NT2/D1 (cell line): ENCODE data around the gene IL15RA.

Source experiments
- YY1 ChIP-seq: IDR thresholded peaks from 2 replicates; pipeline ENCODE4 v1.6.1; 2011; ENCODE audit not compliant: insufficient read length, insufficient read depth
- ZNF274 ChIP-seq: IDR thresholded peaks from 2 replicates; pipeline ENCODE4 v1.6.1; 2011; ENCODE audit warnings: mild to moderate bottlenecking, low read depth, low read length

DNA sequence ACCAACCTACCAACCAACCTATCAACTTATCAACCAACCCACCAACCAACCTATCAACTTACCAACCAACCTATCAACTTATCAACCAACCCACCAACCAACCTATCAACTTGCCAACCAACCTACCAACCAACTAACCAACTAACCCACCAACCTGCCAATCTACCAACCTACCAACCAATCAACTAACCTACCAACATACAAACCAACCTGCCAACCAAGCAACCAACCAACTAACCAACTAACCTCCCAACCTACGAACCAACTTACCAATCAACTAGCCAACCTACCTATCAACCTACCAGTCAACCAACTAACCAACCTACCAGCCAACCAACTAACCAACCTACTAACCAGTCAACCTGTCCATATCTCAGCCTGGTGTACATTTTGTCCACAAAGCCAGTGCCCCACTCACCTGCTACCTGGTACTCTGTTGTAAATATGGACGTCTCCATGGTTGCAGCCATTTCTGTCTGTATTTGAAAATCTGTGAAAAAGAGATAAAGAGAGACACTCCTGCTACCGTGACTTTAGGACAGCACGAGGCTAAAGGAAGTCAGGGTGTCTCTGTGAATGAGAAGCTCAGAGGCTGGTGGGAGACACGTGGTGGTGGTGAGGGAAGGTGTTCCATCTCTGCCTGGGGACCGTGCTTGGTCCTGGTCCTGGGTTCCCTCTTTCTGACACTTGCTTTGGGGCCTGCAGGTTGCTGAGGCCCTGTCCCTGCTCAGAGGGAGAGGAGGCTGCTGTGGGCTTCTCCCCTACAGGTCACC, 41.9 kb upstream of the IL15RA start:
- no peak for TF ChIP-seq ZNF274
- no peak for TF ChIP-seq YY1
